NCI-H146 treated with DMSO at 0.1 percent for 48 hours (cell line): ENCODE data around the gene ETHE1.

ENCODE experiments used
- DNase-seq: peaks from one replicate; lab custom pipeline; 2025; ENCODE audit not compliant: unreplicated experiment; lab: John Stamatoyannopoulos, UW

ETHE1 gene

DNA sequence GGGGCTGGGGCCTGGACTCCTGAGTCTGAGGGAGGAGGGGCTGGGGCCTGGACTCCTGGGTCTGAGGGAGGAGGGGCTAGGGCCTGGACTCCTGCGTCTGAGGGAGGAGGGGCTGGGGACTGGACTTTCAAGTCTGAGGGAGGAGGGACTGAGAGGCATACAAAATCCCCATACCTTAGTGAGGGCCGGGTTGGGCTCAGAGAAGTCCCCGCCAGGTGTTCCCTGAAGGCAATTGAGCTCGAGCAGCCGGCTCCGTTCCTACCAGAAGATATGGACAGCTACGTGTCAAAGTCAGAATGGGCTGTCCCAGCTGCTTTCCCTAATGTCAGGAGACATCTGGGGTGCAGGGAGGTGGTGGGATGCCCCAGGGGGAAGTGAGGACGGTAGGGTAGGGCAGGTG lies 31.9 kb downstream of the ETHE1 start:
- DNase-seq: no peak

DNA sequence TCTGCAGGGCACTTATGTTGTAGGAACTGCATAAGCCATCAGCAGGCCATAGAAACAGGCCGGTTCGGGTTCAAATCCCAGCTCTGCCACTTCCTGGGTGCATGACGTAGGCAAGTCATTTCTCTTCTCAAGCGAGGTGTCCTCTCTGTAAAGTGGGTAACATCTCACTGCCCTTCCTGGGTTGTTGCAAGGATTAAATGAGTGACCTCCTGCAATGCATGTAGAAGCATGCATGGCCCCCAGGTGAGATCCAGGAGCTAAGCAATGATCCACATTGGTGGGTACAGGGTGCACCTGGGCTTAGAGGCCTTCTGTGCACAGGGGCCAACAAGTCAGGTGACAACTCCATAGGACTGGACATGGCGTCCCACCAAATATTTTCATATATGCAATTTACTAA lies 36.2 kb downstream of the ETHE1 start:
- no peak for DNase-seq

DNA sequence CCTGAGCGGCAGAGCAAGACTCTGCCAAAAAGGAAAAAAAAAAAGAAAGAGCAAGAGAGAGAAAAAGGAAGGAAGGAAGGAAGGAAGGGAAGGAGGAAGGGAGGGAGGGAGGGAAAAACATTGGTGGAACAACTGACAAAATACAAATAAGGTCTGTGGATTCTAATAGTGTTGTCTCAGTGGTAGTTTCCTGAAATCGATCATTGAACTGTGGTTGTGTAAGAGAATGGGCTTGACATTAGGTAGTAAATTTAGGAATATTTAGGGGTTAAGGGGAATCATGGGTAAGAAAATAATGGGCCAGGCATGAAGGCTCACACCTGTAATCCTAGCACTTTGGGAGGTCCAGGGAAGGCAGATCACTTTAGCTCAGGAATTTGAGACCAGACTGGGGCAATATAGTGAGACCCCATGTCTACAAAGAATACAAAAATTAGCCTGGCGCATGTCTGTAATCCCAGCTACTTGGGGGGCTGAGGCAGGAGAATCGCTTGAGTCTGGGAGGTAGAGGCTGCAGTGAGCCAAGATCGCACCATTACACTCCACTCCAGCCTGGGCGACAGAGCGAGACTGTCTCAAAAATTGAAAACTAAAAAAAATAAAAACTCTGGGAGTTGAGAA lies 36.9 kb downstream of the ETHE1 start:
- no peak for DNase-seq

DNA sequence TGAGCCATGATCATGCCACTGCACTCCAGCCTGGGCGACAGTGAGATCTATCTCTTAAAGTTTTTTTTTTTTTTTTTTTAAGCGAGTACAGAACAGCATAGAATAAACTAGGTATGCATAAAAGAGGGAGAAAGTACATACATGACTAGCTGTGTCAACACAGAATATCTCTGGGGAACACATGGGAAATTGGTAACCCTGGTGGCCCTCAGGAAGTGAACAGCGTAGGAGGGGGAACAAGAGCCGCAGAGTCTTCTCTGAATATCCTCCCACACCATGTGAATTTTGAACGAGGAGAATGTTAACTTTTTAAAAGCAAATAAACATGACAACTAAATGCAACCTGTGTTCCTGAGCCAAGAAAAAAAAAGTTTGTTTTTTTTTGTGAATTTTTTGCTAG lies 37.7 kb downstream of the ETHE1 start:
- DNase-seq: no peak

DNA sequence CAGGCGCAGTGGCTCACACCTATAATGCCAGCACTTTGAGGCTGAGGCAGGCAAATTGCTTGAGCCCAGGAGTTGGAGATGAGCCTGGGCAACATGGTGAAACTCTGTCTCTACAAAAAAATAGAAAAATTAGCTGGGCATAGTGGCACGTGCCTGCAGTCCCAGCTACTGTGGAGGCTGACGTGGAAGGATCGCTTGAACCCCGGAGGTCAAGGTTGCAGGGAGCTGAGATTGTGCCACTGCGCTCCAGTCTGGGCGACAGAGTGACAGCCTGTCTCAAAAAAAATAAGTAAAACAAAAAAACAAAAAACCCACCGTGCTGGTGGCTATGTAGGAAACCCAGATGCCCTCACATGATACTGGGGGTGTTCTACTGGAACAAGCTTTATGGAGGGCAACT lies 38.8 kb downstream of the ETHE1 start:
- no peak for DNase-seq

DNA sequence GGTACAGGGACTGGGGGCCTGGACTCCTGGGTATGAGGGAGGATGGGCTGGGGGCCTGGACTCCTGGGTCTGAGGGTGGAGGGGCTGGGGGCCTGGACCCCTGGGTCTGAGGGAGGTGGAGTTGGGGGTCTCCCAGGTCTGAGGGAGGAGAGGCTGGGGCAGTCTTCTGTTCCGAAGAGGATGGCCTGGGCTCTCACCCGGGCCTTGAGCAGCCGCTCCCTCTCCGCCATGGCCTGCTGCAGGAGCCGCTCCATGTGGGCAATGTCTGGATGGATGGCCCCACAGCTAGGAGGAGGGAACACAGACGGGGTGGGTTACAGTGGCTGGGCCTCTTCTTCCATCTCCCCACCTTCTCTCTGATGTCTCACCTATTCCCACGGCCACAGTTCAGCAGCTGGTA lies 40.6 kb downstream of the ETHE1 start:
- DNase-seq: no peak

DNA sequence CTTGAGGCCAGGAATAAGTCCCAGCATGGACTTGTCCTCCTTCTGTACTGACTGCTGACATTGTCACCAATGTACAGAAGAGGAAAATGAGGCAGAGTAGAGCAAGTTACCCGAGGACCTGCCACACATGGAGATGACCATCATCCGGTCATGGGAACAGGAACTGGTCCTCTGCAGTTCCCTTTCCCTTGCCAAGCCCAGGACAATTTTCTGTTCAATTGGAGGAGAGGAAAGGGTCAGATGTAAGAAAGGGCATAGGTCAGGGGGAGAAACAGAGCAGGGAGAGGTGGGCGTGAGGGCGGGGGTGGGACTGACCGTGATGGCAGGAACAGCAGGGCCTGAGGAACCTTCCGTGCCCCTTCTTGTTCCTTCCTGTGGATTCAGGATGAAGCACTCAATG lies 41.0 kb downstream of the ETHE1 start:
- DNase-seq: no peak

DNA sequence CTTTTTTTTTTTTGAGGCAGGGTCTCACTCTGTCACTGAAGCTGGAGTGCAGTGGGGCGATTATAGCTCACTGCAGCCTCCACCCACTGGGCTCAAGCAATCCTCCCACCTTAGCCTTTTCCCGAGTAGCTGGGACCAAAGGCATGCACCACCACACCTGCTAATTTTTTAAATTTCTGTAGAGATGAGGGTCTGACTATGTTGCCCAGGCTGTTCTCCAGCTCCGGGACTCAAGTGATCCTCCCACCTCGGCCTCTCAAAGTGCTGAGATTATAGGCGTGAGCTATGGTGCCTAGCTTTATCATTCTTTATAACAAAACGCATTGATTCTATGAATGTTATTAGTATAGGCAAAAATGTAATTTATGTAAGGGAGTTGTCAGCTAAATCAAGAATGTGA lies 43.7 kb downstream of the ETHE1 start:
- DNase-seq: no peak

DNA sequence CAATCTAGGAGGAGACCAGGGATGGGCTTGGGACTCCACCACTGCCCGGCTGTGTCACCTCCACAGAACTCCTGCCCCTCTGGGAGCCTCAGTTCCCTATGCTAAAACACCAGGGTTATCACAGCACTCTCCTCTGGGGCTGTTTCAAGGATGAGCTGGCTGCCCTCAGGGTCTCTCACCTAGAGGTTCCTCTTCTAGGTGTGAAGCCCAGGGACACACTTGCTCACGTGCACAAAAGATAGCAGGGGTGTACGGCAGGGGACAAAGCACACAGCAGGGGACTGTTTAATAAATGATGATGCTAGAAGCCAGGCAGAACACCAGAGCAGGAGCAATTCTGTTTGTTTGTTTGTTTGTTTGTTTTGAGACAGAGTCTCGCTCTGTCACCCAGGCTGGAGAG lies 44.8 kb downstream of the ETHE1 start:
- DNase-seq: no peak

DNA sequence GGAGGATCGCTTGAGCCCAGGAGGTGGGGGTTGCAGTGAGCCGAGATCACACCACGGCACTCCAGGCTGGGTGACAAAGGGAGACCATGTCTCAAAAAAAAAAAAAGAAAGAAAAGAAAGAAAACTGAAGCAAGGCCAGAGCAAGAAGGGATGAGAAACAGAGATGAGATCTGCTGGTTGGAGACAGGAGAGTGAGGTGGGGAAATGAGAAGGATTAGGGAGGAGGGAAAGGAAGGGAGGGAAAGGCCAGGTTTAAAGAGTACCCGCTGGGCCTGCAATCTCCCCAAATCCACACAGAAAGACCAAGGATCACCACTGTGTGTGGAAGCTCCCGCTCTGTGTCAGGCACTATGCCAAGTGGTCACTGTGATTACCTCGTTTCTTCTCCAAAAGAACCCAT lies 45.3 kb downstream of the ETHE1 start:
- DNase-seq: no peak

DNA sequence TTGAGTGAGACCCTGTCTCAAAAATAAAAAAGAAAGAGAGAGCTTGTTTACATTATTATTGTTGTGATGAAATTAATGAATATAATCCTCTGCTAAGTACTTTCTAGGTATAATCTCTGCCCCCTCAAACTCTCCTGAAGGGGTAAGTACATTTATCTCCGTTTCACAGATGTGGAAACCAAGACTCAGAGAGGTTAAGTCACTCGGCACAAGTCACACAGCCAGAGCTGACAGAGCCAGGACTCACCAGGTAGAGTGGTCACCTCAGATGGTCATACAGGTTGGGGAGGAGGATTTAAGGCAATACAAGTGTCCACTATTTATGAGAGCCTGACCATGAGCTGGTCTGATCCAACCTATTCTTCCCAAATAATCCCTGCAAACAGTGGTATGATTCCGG lies 46.4 kb downstream of the ETHE1 start:
- DNase-seq: no peak

DNA sequence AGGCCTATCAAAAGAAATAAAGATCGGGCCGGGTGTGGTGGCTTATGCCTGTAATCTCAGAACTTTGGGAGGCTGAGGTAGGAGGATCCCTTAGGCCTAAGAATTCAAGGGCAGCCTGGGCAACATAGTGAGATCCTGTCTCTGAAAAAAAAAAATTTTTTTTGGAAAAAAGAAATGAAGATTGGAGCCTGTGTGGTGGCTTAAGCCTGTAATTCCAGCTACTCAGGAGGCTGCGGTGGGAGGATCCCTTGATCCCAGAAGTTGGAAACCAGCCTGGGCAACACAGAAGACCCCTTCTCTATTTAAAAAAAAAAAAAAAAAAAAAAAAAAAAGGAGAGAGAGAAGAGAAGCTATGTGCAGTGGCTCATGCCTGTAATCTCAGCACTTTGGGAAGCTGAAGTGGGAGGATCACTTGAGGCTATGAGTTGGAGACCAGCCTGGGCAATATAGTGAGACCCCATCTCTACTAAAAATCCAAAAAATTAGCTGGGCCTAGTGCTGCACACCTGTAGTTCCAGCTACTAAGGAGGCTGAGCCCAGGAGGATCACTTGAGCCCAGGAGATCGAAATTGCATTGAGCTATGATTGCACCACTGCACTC lies 46.9 kb downstream of the ETHE1 start:
- DNase-seq: no peak

DNA sequence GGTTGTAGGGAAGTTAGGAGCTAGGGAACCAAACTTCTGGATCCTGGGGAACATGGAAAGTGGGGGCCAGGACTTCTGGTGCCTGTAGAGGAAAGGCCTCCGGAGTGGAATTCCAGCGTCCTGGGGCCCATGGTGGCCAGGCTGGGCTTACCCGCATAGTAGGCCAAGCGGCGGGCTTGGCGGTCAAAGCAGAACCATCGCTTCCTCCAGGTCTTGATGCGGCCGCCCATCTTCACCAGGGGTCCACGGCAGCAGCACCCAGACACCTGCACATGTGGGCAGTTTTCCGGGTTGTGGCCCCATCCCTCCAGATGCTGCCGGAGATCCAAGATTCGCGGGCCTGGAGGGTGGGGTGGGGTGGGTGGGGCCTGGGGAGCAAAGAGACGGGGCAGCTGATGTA lies 47.8 kb downstream of the ETHE1 start:
- no peak for DNase-seq

DNA sequence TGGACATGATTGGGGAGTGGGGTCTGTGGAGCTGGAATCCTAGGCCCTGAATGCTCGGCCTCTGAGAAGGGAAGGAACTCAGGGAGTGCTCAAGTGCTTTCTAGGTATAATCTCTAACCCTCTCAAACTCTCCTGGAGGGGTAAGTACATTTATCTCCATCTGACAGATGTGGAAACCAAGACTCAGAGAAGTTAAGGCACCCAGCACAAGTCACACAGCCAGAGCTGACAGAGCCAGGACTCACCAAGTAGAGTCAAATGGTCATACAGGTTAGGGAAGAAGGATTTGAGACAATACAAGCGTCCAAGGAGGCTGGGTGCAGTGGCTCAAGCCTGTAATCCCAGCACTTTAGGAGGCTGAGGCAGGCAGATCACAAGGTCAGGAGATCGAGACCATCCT lies 48.7 kb downstream of the ETHE1 start:
- no peak for DNase-seq

DNA sequence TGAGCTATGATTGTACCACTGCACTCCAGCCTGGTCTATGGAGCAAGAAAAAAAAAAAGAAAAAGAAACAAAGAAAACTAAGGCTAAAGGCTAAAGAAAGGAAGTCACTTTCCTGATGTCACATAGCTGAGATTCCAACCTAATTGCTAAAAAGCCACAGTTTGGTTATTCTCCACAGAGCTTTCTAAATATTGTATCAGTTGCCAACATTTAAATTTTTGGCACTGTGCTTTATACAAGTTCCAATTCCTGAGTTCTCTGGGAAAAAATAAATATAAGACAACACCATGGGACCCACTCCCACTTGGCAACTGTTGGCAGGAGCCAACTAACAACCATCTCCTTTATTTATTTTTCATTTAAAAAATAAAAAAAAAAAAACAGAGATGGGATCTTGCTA lies 50.4 kb downstream of the ETHE1 start:
- no peak for DNase-seq

DNA sequence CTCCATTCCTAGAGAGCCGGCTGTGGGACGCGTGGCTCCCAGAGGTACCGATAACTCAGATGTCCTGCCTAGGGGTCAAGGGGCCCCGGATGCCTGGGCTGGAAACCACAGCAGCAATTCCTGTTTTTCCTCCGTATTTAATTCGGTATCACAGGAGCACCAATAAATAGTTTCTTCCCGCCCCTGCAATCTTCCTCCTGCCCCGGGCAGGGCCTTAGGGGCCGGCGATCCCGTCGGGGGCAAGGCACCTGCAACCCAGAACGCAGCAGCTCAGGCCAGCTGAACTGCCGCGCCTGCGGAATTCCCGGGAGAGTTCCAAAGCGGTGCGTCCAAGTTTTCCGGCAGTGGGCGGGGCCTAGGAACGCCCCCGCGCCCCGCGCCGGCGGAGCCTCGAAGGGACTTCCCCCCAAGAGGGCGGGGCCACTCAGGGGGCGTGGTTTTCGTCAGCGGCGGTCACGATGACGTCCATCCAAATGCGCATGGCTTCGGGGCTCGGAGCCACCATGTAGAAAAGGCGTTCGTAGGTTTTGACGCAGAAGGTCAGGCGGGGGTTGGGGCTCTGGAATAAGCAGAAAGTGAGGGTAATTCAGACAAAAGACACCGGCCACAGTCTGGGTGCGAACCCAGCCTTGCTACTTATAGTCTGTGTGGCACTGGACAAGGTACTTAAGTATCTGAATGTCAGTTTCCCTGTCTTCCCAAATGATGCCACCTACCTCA lies 51.9 kb downstream of the ETHE1 start:
- peak; percentile 73 for DNase-seq

DNA sequence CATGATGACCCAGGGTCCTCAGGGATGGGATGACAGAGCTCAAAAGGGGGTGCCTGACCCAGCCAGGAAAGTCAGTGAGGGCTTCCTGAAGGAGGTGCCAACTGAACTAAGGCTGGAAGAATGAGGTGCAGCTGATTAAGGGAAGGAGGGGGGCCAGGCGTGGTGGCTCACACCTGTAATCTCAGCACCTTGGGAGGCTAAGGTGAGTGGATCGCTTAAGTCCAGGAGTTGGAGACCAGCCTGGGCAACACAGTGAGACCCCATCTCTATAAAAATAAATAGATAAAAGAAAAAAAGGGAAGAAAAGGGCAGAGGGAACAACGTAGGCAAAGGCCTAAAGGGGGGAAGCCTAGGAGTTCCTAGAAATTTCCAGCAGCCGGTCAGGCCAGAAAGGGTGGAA lies 52.5 kb downstream of the ETHE1 start:
- DNase-seq: no peak

DNA sequence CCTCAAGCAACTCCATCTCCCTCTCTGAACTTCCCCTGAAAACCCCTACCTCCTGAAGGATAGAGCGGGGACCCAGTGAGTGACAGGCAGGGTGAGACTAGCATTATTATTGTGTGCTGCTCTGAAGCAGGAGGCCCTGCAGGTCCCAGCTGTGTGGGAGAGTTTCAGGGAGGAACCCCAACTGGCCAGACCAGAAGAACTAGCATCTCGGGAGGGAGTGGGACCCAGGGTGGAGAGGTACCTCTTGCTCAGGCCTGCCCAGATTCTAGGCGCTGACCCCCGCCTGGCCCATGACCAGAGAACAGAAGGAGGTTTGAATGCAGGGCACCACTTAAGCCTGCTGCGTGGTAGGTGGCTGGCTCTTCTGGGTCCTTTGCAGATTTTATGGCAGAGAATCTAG lies 55.9 kb downstream of the ETHE1 start:
- no peak for DNase-seq

DNA sequence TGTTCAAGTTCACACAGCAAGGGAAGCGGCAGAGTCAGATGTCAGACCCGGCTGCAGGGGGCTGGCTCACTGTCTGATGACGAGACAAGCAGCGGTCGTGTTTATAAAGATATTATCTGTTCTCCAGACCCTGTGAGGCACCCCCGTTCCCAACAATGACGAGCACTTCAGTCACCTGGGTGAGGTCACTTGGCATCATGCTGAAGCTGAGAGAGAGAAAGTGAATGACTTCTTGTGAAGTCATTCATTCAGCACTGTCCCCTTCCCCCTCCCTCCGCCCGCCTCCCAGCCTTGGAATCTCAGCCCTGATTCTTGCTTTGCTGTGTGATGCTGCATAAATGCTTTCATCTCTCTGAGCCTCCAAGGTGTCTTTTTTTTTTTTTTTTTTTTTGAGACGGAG lies 56.7 kb downstream of the ETHE1 start:
- DNase-seq: no peak

DNA sequence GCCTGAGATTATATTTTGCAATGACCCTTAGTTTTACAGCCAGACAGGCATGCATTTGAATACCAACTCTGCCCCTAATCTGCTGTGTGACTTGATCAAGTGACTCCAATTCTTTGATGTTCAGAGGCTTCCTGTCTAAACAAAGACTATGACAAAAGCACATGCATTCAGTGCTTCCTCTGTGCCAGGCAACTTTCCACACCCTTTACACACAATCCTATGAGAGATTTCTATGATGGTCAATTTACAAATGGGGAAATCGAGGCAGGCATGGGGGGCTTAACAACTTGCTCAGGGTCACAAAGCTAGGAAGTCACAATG lies 57.9 kb downstream of the ETHE1 start:
- no peak for DNase-seq

DNA sequence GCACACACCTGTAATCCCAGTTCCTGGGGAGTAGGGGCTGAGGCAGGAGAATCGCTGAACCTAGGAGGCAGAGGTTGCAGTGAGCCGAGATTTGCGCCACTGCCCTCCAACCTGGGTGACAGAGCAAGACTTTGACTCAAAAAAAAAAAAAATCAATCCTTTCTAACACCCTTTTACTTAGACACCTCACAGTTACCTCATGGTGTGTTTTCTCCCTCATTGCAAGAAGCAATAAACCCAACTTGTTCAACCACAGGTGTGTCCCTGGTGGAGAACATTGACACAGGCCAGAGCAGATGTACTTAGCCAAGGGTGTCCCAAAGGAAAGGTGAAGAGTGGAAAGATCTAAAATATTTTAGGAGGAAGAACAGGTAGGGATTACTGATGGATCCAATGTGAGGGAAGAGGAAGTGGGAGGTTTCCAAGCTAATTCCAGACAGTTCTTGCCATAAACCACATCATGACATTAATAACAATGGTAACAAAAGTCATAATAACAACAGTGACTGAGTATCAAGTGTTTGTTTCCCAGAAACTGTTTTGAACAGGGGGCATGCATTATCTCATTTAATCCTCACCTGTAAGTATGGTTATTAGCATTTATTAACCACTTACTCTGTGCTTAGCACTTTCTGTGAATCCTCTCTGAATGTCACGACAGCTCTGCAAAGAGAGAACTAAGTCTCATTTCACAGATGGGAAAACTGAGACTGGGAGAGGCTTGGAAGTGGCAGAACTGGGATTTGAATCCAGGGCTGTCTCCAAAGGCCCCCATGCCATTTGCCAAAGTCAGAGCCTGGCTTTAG lies 58.4 kb downstream of the ETHE1 start:
- no peak for DNase-seq

DNA sequence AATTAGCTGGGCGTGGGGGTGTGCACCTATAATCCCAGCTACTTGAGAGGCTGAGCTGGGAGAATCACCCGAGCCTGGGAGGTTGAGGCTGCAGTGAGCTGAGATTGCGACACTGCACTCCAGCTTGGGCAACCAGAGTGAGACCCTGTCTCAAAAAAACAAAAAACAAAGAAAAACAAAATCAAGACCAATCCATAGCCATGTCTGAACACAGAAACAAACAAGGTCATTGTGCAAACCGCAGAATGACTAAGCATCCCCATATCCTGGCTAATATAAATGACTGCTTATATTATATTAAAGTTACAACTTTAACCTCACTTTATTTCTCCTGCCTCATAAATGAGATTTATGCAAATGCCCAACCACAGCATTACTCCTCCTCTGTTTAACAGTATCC lies 59.3 kb downstream of the ETHE1 start:
- no peak for DNase-seq
